GM12864 (cell line): ENCODE data around the gene CEBPB.
"Not testable (repeated sequence)": the region's sequence is repeated elsewhere in the genome, so short reads cannot be mapped to it uniquely, and the experiment has no call there.

ENCODE experiments used
- DNase-seq: peaks from one replicate; pipeline ENCODE4 v3.0.0-alpha.2; 2011; ENCODE audit warnings: low read depth
- H3K4me3 ChIP-seq: 2 replicates; pipeline ENCODE4 v1.5.1; 2011; ENCODE audit warnings: mild to moderate bottlenecking, low read depth, low read length, control low read depth
- CTCF ChIP-seq: IDR thresholded peaks from 2 replicates; pipeline ENCODE4 v1.5.1; 2011; ENCODE audit warnings: low read depth, mild to moderate bottlenecking, moderate library complexity, low read length, control low read depth, inconsistent platforms; ENCODE audit errors: missing control alignments

Gene CEBPB

GRCh38 chr20:50172347-50173013, 18.1 kb upstream of the CEBPB start:
- no peak overlapping the region for H3K4me3 ChIP-seq
- DNase-seq = no peak
- TF ChIP-seq CTCF = no peak

- H3K4me3 ChIP-seq = no peak overlapping the region
- no peak for TF ChIP-seq CTCF
- no peak for DNase-seq
These were observed 16.2 kb upstream of the CEBPB start for GRCh38 chr20:50174456-50174855.

DNA sequence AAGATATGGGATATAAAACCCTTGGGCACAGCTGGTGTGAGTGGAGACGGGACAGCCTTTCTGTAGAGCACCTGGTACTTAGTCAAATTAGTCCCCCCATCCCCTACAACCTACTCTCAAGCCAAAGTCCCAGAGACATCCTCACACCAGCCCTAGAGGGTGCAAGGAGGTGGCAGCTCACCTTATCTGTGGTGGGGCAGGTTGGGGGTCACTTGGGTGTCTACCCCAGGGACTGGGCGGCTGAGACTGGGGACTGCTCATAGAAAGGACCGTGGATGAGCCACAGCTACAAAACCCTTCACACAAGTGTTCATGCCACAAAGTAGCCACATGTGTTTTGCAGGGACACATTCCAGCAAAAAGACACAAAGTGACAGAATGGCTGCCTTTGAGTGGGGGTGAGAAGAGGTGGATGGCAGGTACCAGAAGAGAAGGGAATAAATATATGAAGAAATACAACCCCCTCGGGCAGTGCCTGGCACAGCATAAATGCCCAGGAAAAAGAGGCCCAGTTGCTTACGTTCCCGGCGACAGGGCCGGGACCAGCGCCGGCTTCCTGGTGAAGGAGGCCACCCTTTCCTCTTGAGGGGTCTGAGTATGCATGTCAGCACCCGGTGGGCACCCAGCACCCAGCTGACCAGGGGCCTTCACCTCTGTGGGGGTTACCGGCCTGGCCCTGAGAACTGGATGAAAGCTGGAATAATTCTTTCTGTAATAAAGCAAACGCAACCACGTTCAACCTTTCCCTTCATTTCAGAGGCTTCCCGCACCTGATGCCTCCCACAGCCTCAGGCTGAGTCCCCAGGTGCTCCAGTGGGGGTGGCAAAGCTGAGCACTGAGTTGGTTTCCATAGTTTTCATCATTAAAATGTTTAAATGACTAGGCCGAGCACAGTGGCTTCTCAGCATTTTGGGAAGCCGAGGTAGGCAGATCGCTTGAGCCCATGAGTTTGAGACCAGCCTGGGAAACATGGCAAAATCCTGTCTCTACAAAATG, 14.4 kb upstream of the CEBPB start:
- H3K4me3 ChIP-seq = no peak overlapping the region
- no peak for DNase-seq
- TF ChIP-seq CTCF = no peak

DNA sequence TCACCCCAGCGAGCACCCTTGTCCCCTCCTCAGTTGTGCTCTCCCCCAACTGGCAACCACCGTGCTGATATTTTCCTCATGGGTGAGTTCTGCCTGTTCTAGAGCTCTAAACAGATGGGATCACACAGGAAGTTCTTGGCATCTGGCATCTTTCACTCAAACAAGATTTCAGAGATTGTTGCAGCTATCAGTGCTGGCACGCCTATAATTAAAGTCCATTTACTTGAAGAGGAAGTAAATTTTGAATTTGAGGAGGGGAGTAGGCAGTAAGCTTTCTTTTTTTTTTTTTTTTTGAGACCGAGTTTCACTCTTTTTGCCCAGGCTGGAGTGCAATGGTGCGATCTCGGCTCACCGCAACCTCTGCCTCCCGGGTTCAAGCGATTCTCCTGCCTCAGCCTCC, 12.0 kb upstream of the CEBPB start:
- not testable (repeated sequence) for H3K4me3 ChIP-seq, DNase-seq

GRCh38 chr20:50181344-50181743, 9.3 kb upstream of the CEBPB start:
- DNase-seq = no peak
- no peak overlapping the region for H3K4me3 ChIP-seq
- no peak for TF ChIP-seq CTCF

GRCh38 chr20:50182346-50182745, 8.3 kb upstream of the CEBPB start:
- no peak for TF ChIP-seq CTCF
- DNase-seq = no peak
- H3K4me3 ChIP-seq = no peak overlapping the region

DNA sequence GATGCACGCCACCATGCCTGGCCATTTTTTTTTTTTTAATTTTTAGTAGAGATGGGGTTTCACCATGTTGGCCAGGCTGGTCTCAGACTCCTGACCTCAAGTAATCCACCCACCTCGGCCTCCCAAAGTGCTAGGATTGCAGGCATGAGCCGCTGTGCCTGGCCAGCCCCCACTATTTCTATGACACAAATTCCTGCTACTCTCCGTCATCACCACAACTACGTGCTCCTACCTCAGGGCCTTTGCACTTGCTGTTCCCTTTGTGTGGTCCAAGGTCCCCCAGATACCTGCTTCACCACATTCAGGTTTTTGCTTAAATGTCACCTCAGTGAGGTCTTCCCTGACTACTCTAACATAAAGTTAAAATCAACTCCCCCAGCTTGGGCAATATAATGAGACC, 5.2 kb upstream of the CEBPB start:
- TF ChIP-seq CTCF = no peak
- H3K4me3 ChIP-seq = no peak overlapping the region
- DNase-seq = no peak
